ENCODE results near the gene ASTN2. TPM values are rescaled to one million over a fixed set of nuclear protein-coding genes. Genes with fewer than 3 reads are reported as not detected.

Gene ASTN2
- total and polyA plus RNA-seq, 2 donors = 3.1 to 10.2 TPM

DNA sequence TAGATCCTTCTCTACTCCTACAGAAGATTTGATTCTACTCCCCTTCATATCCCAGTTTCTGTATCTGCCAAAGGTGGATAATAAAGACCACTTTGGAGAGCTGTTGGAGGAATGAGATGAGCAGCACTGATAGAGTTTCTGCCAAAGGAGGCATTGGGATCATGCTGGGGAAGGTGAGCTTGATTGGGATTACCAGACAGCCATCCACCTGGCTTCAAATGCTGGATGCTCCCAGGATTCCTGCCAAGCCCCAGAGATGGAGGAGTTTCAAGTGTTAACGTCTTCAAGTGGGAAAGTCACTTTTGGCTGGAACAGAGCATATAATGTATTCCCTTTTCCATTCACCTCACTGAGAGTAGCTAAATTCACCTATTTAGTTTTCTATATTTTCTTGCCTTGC, 379.3 kb downstream of the ASTN2 start:
- no peak for DNase-seq (ENCODE audit: extremely low spot score)
- no peaks in the 10 kb centered on the region for H3K4me1 ChIP-seq (ENCODE audit: insufficient read depth)
- 67% methylated on average over 1 of the region's 1 CpG for WGBS
- no peaks in the 10 kb centered on the region for H3K36me3 ChIP-seq (ENCODE audit: insufficient read depth)
- H3K4me3 ChIP-seq (ENCODE audit: low read depth, low read length) = no peak overlapping the region
- no peak overlapping the region for H3K27ac ChIP-seq (ENCODE audit: low read depth)

DNA sequence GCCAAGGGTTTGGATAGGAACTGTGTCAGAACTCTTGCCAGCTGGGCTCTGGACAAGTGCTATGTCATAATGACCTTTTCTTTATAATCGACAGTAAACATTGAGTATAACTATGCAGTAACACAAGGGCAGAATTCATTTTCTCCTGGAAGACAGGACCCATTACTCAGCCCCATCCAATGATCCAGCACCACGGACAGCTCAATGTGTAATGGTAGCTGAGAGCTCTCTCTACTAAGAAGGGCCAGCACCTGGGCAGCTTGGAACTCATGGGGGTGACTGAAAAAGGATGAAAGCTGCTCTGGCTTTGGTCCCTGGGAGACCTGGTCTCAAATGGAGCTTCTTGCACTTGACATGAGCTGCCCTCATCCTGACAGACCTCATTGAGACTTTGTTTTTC, 380.0 kb downstream of the ASTN2 start:
- H3K4me3 ChIP-seq (ENCODE audit: low read depth, low read length) = no peak overlapping the region
- H3K27ac ChIP-seq (ENCODE audit: low read depth) = no peak overlapping the region
- WGBS = 28% methylated on average over 2 of the region's 2 CpGs
- H3K36me3 ChIP-seq (ENCODE audit: insufficient read depth) = no peaks in the 10 kb centered on the region
- no peak for DNase-seq (ENCODE audit: extremely low spot score)
- H3K4me1 ChIP-seq (ENCODE audit: insufficient read depth) = no peaks in the 10 kb centered on the region

DNA sequence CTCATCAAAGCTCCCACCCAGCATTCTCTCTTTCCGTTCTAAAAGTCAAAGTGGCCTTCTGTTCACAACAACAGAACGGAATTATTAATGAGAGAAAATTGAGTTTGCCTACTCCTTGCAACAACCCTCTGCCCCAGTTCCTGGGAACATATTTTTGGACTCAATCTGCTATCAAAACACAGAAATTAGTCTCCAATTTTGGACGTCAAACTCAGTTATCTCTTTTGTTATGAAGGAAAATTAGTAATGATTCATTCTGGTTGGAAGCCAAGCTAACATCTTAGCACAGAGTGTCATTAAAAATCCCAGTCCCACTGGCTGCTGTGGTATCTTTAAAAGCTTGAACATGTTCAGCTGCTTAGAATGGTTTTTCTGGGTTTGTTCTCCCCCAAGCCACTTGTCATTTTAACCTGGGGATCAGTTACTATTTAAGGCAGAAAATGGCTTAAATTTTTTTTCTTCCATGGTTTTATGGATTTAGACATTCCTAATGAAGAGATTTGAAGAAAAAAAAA, 384.5 kb downstream of the ASTN2 start:
- WGBS = 61% methylated on average over 3 of the region's 3 CpGs
- Histone ChIP-seq H3K4me3 (ENCODE audit: low read depth, low read length) (no peak overlapping the region), H3K27ac (ENCODE audit: low read depth) (no peak overlapping the region), H3K36me3 (ENCODE audit: insufficient read depth) (no peaks in the 10 kb centered on the region), H3K4me1 (ENCODE audit: insufficient read depth) (no peaks in the 10 kb centered on the region)
- DNase-seq (ENCODE audit: extremely low spot score) = peak; percentile 10

DNA sequence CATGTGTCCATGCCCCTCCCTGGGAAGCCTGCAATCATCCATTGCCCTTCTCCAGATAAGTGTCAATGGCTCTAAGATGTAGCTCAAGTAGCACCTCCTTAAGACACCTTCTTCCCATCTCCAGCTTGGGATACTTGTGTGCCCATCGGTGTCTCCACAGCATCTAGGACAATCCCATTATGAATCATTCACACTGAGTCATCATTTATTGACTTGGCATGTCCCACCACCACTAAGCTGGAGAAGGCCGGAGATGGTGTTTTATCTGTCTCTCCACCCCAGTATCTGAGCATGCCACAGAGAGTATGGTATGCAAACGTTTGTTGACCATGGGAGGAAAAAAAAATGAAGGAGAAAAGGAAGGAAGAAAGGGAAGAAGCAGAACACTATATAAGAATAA, 385.5 kb downstream of the ASTN2 start:
- H3K4me1 ChIP-seq (ENCODE audit: insufficient read depth) = no peaks in the 10 kb centered on the region
- no peaks in the 10 kb centered on the region for H3K36me3 ChIP-seq (ENCODE audit: insufficient read depth)
- WGBS = 56% methylated on average over 3 of the region's 3 CpGs
- no peak overlapping the region for H3K4me3 ChIP-seq (ENCODE audit: low read depth, low read length)
- no peak for DNase-seq (ENCODE audit: extremely low spot score)
- no peak overlapping the region for H3K27ac ChIP-seq (ENCODE audit: low read depth)

DNA sequence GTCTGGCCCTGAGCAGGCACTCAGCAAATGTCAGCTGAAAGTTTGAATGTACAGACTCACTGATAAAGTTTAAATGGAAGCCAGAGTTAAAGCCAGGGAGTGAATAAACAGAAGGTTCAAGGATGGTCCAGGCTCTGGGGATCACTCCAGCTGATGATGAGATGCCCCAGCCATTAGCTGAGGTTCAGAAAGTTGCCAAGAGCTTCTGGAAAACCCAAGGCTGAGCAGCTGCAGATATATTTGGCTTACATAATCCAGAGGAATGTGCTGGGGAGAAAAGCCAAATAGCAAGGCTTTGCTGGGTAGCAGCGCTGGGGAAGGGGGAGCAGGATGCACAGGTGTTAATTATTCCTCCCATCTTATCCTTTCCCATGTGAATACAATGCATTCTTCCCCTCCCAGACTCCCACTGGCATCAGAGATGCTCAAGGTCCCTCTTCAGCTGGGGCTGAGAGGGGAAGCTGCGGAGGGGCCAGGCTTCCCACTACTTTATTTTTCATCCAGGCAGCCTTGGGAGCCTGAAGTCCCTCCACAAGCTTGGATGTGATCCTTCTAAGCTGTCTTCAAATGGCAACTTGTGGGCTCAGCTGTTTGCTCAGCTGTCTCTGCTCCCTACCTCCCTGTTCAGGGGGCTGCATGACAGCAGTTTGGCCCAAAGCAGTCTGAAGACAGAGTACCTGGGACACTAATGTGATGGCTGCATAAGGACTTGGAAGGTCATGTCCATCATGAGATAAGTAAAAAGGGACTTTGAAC, 386.6 kb downstream of the ASTN2 start:
- DNase-seq (ENCODE audit: extremely low spot score) = no peak
- WGBS = 42% methylated on average over 2 of the region's 2 CpGs
- Histone ChIP-seq H3K4me1 (ENCODE audit: insufficient read depth) (no peaks in the 10 kb centered on the region), H3K4me3 (ENCODE audit: low read depth, low read length) (no peak overlapping the region), H3K36me3 (ENCODE audit: insufficient read depth) (no peaks in the 10 kb centered on the region), H3K27ac (ENCODE audit: low read depth) (no peak overlapping the region)

DNA sequence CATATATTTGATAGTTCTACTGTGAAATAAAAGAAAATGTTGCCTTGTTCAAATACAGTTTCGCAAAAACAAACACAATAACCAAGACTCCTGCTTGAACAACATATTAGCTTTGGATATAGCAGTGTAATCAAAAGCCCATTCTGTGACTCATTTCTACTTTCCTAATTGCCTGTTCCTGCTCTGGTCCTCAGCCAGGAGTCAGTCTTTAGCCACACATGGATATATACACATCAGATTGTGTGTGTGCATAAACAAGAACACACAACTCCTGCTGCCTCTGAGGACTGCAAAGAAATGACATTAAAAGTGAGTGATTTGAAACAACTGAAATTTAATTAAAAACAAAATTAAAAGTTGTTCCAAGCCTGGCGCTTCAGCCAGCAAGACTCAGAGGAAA, 393.0 kb downstream of the ASTN2 start:
- H3K36me3 ChIP-seq (ENCODE audit: insufficient read depth) = no peaks in the 10 kb centered on the region
- H3K4me1 ChIP-seq (ENCODE audit: insufficient read depth) = no peaks in the 10 kb centered on the region
- WGBS = 93% methylated on average over 2 of the region's 2 CpGs
- no peak overlapping the region for H3K4me3 ChIP-seq (ENCODE audit: low read depth, low read length)
- DNase-seq (ENCODE audit: extremely low spot score) = no peak
- H3K27ac ChIP-seq (ENCODE audit: low read depth) = no peak overlapping the region

DNA sequence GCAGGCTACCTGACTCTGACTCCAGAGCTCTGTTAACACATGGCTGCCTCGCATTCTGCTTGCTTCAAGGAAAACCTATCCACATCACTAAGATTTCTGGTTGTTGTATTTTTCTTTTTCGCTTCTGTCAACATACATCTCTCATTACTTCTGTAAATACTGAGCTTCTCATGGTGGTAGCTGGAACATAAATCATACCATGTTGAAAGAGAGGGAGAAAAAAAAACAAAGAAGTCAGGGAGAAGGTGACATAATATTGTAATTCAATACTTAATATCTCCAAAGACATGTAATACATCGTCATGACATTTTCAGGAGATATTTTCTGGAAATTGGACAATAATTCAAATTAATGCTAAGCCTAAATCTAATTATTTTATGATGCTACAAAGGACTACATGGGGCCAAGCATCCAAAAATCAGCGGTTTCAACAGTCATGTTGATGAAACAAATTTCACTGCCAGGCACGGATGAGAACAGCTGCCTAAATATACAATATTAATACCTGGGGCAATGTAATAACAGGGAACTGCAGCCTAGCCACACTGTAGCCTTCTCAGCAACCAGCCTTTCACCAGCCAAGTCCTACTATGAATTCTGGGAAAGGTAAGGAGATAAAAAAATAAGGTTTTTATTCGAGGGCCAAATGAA, 395.8 kb downstream of the ASTN2 start:
- Histone ChIP-seq H3K36me3 (ENCODE audit: insufficient read depth) (no peaks in the 10 kb centered on the region), H3K27ac (ENCODE audit: low read depth) (no peak overlapping the region), H3K4me1 (ENCODE audit: insufficient read depth) (no peaks in the 10 kb centered on the region), H3K4me3 (ENCODE audit: low read depth, low read length) (no peak overlapping the region)
- 74% methylated on average over 6 of the region's 6 CpGs for WGBS
- DNase-seq (ENCODE audit: extremely low spot score) = peak; percentile 5

DNA sequence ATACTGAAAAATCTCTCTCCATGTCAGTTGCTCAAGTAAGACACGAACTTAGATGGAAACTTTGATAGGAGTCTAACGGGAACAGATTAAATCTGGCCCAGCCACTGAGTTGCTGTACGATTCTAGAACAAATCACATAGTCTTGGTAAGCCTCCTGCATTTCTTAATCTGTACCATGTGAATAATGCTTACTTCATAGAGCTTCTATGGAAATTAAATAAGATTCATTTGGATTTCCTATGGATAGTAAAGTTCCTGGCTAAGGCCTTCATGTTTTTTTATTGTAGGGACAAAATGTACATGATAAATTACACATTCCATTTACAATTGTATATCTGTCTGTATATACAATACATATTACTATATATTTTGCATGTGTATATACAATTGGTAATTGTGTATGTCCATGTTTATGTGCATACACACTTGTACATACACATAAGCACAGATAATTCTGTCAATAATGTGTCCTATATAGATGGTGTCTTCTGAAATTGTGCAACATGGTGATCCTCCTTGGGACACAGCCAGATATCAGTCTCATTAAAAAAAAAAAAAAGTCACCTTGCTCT, 397.4 kb downstream of the ASTN2 start:
- Histone ChIP-seq H3K4me3 (ENCODE audit: low read depth, low read length) (no peak overlapping the region), H3K36me3 (ENCODE audit: insufficient read depth) (no peaks in the 10 kb centered on the region), H3K27ac (ENCODE audit: low read depth) (no peak overlapping the region), H3K4me1 (ENCODE audit: insufficient read depth) (no peaks in the 10 kb centered on the region)
- DNase-seq (ENCODE audit: extremely low spot score) = no peak
- WGBS = 50% methylated on average over 3 of the region's 3 CpGs

DNA sequence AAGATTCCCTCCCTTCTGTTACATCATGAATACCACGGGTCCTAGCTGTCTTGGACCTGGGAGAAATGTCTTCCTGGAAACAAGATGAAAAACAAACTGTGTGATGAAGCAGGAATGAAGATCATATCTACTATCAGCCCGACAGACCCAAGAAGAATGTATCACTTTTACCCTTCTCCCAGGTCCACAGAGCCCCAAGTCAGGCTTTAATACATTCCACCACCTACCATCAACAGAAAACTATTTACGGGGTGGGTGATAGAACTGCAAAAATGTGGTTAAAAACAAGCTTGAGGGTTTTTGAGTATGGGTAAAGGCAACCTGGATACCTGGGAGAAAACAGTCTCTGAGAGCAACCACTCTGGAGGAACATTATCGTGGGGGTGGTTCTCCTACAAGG, 400.8 kb downstream of the ASTN2 start:
- no peak overlapping the region for H3K4me3 ChIP-seq (ENCODE audit: low read depth, low read length)
- no peak for DNase-seq (ENCODE audit: extremely low spot score)
- H3K36me3 ChIP-seq (ENCODE audit: insufficient read depth) = no peaks in the 10 kb centered on the region
- H3K27ac ChIP-seq (ENCODE audit: low read depth) = no peak overlapping the region
- 78% methylated on average over 4 of the region's 4 CpGs for WGBS
- no peaks in the 10 kb centered on the region for H3K4me1 ChIP-seq (ENCODE audit: insufficient read depth)

DNA sequence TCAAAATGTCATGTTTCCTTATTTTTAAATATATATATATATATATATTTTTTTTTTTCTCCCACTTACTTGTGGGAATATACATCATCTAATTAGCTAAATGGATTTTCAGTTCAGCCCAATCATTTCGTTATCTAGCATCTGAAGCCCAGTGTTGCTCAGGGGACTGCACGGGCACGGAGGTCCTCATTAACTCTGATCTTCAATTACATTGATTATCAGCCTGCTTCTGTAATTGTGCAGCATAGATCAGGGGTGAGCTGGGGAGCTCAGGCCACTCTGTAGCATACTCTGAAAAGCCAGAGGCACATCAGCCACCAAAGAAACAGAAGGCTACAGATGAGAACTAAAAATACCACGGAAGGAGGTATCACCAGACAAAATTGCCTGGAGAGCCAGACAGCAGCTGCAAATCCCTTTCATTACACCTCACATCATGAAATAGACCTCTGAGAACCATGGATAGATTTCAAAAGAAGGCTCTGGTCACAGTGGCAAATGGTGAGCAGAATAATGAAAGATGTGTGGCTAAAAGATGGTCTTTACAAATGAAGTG, 401.3 kb downstream of the ASTN2 start:
- 82% methylated on average over 4 of the region's 4 CpGs for WGBS
- Histone ChIP-seq H3K4me3 (ENCODE audit: low read depth, low read length) (no peak overlapping the region), H3K36me3 (ENCODE audit: insufficient read depth) (no peaks in the 10 kb centered on the region), H3K27ac (ENCODE audit: low read depth) (no peak overlapping the region), H3K4me1 (ENCODE audit: insufficient read depth) (no peaks in the 10 kb centered on the region)
- DNase-seq (ENCODE audit: extremely low spot score) = no peak

DNA sequence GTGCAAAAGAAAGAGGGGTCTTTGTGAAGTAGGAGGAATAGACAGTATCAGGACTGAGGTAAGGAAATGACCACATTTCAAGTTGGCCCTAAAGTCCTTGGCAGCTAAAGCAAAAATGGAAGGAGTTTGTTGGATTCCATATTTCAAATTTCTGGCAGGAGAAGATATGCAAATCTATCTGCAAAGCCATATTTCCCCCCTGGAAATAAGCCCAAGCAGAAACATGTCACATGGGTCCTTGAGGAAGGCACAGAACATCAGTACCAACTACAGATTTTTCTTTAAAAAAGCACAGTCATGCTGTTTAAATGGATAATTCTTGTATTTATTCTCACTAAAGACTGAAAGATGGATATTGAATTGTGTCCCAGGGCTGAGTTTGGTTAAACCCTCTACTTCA, 404.8 kb downstream of the ASTN2 start:
- no peaks in the 10 kb centered on the region for H3K4me1 ChIP-seq (ENCODE audit: insufficient read depth)
- no peaks in the 10 kb centered on the region for H3K36me3 ChIP-seq (ENCODE audit: insufficient read depth)
- H3K27ac ChIP-seq (ENCODE audit: low read depth) = no peak overlapping the region
- no peak for DNase-seq (ENCODE audit: extremely low spot score)
- no peak overlapping the region for H3K4me3 ChIP-seq (ENCODE audit: low read depth, low read length)

DNA sequence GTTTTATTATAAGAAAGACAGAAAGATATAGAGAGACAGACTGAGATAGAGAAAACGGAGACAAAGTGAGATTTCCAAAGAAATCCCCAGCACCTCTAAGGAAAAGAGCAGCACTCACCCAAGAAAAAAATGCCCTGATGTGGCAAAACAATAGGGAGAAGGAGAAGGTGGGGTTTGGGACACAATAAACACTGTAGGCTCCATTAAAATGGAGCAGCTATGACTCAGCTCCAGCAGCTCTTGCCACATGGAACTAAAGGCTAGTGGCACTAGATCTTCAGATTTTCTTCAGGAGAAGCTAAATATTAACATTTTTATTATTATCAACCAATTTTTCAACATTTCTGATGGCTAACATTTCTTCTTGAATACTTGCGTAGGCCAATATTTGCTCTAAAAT, 406.0 kb downstream of the ASTN2 start:
- WGBS = 74% methylated on average over 2 of the region's 2 CpGs
- Histone ChIP-seq H3K27ac (ENCODE audit: low read depth) (no peak overlapping the region), H3K4me1 (ENCODE audit: insufficient read depth) (no peaks in the 10 kb centered on the region), H3K36me3 (ENCODE audit: insufficient read depth) (no peaks in the 10 kb centered on the region), H3K4me3 (ENCODE audit: low read depth, low read length) (no peak overlapping the region)
- DNase-seq (ENCODE audit: extremely low spot score) = no peak

DNA sequence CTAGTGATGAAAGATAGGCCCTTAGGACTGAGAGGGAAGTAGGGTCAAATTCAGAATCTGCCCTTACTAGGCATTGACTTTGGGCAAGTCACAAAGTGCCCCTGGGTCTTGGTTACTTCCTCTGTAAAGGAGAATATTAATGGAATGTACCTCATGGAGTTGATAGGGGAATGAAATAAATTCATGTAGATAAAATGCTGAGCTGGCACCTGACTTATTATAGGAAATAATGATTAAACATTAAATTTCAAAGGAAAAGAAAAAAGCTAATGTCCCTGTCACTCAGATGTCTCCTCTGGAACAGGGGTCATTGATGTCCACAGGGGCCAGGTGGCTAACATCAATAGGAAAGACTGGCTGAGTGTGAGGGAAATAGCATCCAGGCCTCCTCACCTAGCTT, 406.4 kb downstream of the ASTN2 start:
- Histone ChIP-seq H3K27ac (ENCODE audit: low read depth) (no peak overlapping the region), H3K4me3 (ENCODE audit: low read depth, low read length) (no peak overlapping the region), H3K4me1 (ENCODE audit: insufficient read depth) (no peaks in the 10 kb centered on the region), H3K36me3 (ENCODE audit: insufficient read depth) (no peaks in the 10 kb centered on the region)
- DNase-seq (ENCODE audit: extremely low spot score) = no peak

DNA sequence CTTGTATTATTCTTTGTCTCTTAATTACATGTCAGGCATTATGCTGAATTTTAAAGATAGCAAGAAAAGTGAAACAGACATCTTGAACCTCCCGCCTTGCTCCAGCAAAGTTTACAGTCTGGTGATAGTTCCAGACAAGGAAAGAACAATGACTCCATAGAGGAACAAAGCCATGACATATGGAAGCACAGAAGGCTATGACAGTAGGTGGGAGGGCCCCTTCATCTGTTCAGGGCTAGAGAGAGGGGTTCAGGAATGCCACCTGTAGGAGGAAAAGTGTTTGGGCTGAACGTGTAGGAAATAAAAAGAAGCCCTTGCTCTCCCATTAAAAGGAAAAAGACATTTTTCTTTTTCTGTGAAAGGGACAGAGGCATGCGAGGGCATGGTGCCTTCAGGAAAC, 412.2 kb downstream of the ASTN2 start:
- Histone ChIP-seq H3K4me3 (ENCODE audit: low read depth, low read length) (no peak overlapping the region), H3K36me3 (ENCODE audit: insufficient read depth) (no peaks in the 10 kb centered on the region), H3K4me1 (ENCODE audit: insufficient read depth) (no peaks in the 10 kb centered on the region), H3K27ac (ENCODE audit: low read depth) (no peak overlapping the region)
- WGBS = 72% methylated on average over 3 of the region's 3 CpGs
- DNase-seq (ENCODE audit: extremely low spot score) = no peak

Data from urinary bladder (tissue), 4 donors.